B cell (primary cell): ENCODE measurements around the gene ELMO1. TPM values are rescaled to one million over a fixed set of nuclear protein-coding genes. Genes with fewer than 3 reads are reported as not detected.

ENCODE experiments used
- ATAC-seq: fragments of 200-7000 bp; cut with Tn5 transposase; one replicate; pipeline ENCODE4 v1.10.0; 2021; ENCODE audit warnings: low read depth, mild to moderate bottlenecking, moderate number of reproducible peaks, moderate library complexity
- CTCF ChIA-PET: fragments of 350-600 bp; sonication (Branson Sonifier 250); formaldehyde crosslinking; loops from one replicate; lab custom pipeline; 2021; ENCODE audit warnings: antibody characterized with exemption, inconsistent platforms; lab: Charles Lee
- POLR2A ChIA-PET: fragments of 350-600 bp; sonication (Branson Sonifier 250); formaldehyde crosslinking; loops from one replicate; lab custom pipeline; 2021; ENCODE audit warnings: antibody characterized with exemption; lab: Charles Lee
- DNase-seq: peaks from one replicate; pipeline ENCODE4 v3.0.0; 2013
- H2AFZ ChIP-seq: 2 replicates; pipeline ENCODE4 v1.6.1; 2012; ENCODE audit warnings: mild to moderate bottlenecking, low read depth, low read length; ENCODE audit not compliant: insufficient read depth, poor library complexity, severe bottlenecking
- H3K27ac ChIP-seq, 2 donors: 1 replicate in 1 of 2; 2 replicates in 1 of 2; pipeline ENCODE4 v1.5.1; 2012 to 2013; ENCODE audit warnings: low read length in 2 of 2, mild to moderate bottlenecking in 2 of 2, moderate library complexity in 1 of 2
- H3K27me3 ChIP-seq, 4 experiments: fragments of 200-600 bp in 1 of 4; sonication (generic) in 1 of 4; replicated peaks in 1 of 4; 1 replicate in 2 of 4; 2 replicates in 2 of 4; pipeline versions ENCODE4 v1.6.1 to v1.7.0; 2013 to 2016; ENCODE audit warnings: low read length in 3 of 4, mild to moderate bottlenecking in 2 of 4, mixed read lengths in 1 of 4, moderate library complexity in 1 of 4; ENCODE audit not compliant: insufficient read depth in 4 of 4, control insufficient read depth in 3 of 4; ENCODE audit errors: control extremely low read depth in 1 of 4
- H3K36me3 ChIP-seq, 2 experiments: replicated peaks in 1 of 2; 1 replicate in 1 of 2; 2 replicates in 1 of 2; pipeline versions ENCODE4 v1.6.1 to v1.7.1; 2013; ENCODE audit warnings: low read length in 1 of 2; ENCODE audit not compliant: insufficient read depth in 2 of 2, control insufficient read depth in 1 of 2; ENCODE audit errors: control extremely low read depth in 1 of 2, extremely low read depth in 1 of 2
- H3K4me1 ChIP-seq, 2 donors: fragments of 200-600 bp in 1 of 2; sonication (generic) in 1 of 2; 1 replicate in 1 of 2; 2 replicates in 1 of 2; pipeline versions ENCODE4 v1.5.1 to v1.6.1; 2013 to 2017; ENCODE audit warnings: low read length in 2 of 2; ENCODE audit not compliant: control insufficient read depth in 2 of 2, insufficient read depth in 2 of 2
- H3K4me2 ChIP-seq: replicated peaks from 2 replicates; pipeline ENCODE3; 2012; ENCODE audit warnings: mild to moderate bottlenecking, low read depth, low read length; ENCODE audit not compliant: poor library complexity, severe bottlenecking
- H3K4me3 ChIP-seq, 5 experiments: fragments of 200-600 bp in 1 of 5; sonication (generic) in 1 of 5; 1 replicate in 3 of 5; 2 replicates in 2 of 5; pipeline versions ENCODE4 v1.5.1 to v1.7.0; 2011 to 2016; ENCODE audit warnings: low read length in 4 of 5, mild to moderate bottlenecking in 4 of 5, low read depth in 2 of 5, control low read depth in 1 of 5, moderate library complexity in 1 of 5; ENCODE audit not compliant: insufficient read depth in 1 of 5; ENCODE audit errors: control extremely low read depth in 1 of 5, extremely low read depth in 1 of 5
- H3K79me2 ChIP-seq: fragments of 200-600 bp; sonication (generic); one replicate; pipeline ENCODE4 v1.6.0; 2016; ENCODE audit warnings: low read length; ENCODE audit not compliant: control insufficient read depth, insufficient read depth
- H3K9ac ChIP-seq: fragments of 200-600 bp; sonication (generic); 2 replicates; pipeline ENCODE4 v1.6.1; 2017; ENCODE audit warnings: mild to moderate bottlenecking, low read length, moderate library complexity
- H3K9me3 ChIP-seq, 3 donors: one replicate each; pipeline versions ENCODE4 v1.6.1 to v1.7.1; 2013; ENCODE audit warnings: low read length in 2 of 3; ENCODE audit not compliant: control insufficient read depth in 2 of 3, insufficient read depth in 1 of 3; ENCODE audit errors: control extremely low read depth in 1 of 3
- H4K20me1 ChIP-seq: 2 replicates; pipeline ENCODE4 v1.6.0; 2012; ENCODE audit warnings: mild to moderate bottlenecking, low read length; ENCODE audit not compliant: insufficient read depth, control insufficient read depth, poor library complexity, severe bottlenecking
- H3K27ac Mint-ChIP-seq: one replicate; pipeline ENCODE4 v1.8.0; 2021; ENCODE audit warnings: mixed read lengths
- H3K27me3 Mint-ChIP-seq: one replicate; pipeline ENCODE4 v1.8.0; 2021; ENCODE audit warnings: mixed read lengths
- H3K4me1 Mint-ChIP-seq: one replicate; pipeline ENCODE4 v1.8.0; 2021; ENCODE audit warnings: mixed read lengths
- H3K4me3 Mint-ChIP-seq: one replicate; pipeline ENCODE4 v1.8.0; 2021; ENCODE audit warnings: mixed read lengths
- H3K9me3 Mint-ChIP-seq: one replicate; pipeline ENCODE4 v1.8.0; 2022; ENCODE audit warnings: mixed read lengths; ENCODE audit not compliant: insufficient read depth
- EZH2 ChIP-seq: IDR thresholded peaks from 2 replicates; pipeline ENCODE4 v1.6.1; 2012; ENCODE audit warnings: borderline replicate concordance, low read depth, mild to moderate bottlenecking, moderate library complexity, low read length; ENCODE audit not compliant: insufficient read depth, poor library complexity, severe bottlenecking
- WGBS: methylation state at CpG from one replicate; pipeline ENCODE4 v1.1.5; 2013; ENCODE audit warnings: missing lambda C conversion rate; ENCODE audit not compliant: insufficient coverage; 5-methylcytosine and 5-hydroxymethylcytosine counted together
- intact Hi-C: fragments of 100-400 bp; cut with micrococcal nuclease; formaldehyde crosslinking; loops from one replicate; pipeline ENCODE4 v1.10.0; 2022
- polyA plus RNA-seq: library from polyadenylated mRNA; depleted of rRNA; stranded (reverse); fragments of >200 nt; gene quantifications from 2 replicates; pipeline ENCODE4 v1.2.3, GENCODE V29; 2012
- total RNA-seq, 2 donors: library from RNA; stranded (reverse); fragments of 120-200 nt in 1 of 2; gene quantifications; 1 replicate in 1 of 2; 2 replicates in 1 of 2; pipeline versions ENCODE4 v1.2.3 to v1.2.4, GENCODE V29; 2013 to 2022
- TF ChIP-seq, protein P1 (sequence below): fragments of 200-600 bp; IDR thresholded peaks from one replicate; pipeline ENCODE4 v1.8.0; 2022; ENCODE audit warnings: antibody characterized with exemption, mild to moderate bottlenecking

Gene ELMO1
- total and polyA plus RNA-seq, 2 donors (not counting 1 experiment from before 2014, with no cell fraction given), result 44.7 to 177 TPM

- H2AFZ ChIP-seq, result no peak overlapping the region
- ChIA-PET CTCF (interaction anchor here (2.2 kb wide), 1 partner anchor 11 kb away, joined by 10 read pairs; no protein-coding TSS in a partner anchor), POLR2A (no interaction called here)
- WGBS, result 100% methylated on average over 3 of the region's 6 CpGs
- H3K79me2 ChIP-seq, result no peaks in the 10 kb centered on the region
- H3K4me1 ChIP-seq, result no peaks in the 10 kb centered on the region
- no peaks in the 10 kb centered on the region for H3K36me3 ChIP-seq
- H3K4me3 ChIP-seq, result no peak overlapping the region
- Mint-ChIP-seq H3K4me1 (no peaks in the 10 kb centered on the region), H3K27me3 (peaks cover 34% of the 10 kb centered on the region), H3K4me3 (no peak overlapping the region), H3K9me3 (no peaks in the 10 kb centered on the region), H3K27ac (no peak overlapping the region)
- DNase-seq (no peak), ATAC-seq (no peak)
- no peak overlapping the region for H3K9ac ChIP-seq
- intact Hi-C loops, result no loop called here
- peaks cover 0 to 4% (median 0%) of the 10 kb centered on the region in 4 experiments for H3K27me3 ChIP-seq
- TF ChIP-seq, protein P1, sequence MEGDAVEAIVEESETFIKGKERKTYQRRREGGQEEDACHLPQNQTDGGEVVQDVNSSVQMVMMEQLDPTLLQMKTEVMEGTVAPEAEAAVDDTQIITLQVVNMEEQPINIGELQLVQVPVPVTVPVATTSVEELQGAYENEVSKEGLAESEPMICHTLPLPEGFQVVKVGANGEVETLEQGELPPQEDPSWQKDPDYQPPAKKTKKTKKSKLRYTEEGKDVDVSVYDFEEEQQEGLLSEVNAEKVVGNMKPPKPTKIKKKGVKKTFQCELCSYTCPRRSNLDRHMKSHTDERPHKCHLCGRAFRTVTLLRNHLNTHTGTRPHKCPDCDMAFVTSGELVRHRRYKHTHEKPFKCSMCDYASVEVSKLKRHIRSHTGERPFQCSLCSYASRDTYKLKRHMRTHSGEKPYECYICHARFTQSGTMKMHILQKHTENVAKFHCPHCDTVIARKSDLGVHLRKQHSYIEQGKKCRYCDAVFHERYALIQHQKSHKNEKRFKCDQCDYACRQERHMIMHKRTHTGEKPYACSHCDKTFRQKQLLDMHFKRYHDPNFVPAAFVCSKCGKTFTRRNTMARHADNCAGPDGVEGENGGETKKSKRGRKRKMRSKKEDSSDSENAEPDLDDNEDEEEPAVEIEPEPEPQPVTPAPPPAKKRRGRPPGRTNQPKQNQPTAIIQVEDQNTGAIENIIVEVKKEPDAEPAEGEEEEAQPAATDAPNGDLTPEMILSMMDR, result no peak
- no peak for TF ChIP-seq EZH2
- H3K27ac ChIP-seq, result no peak overlapping the region
- H3K9me3 ChIP-seq, result peaks cover 0 to 5% (median 0%) of the 10 kb centered on the region in 3 donors
- H4K20me1 ChIP-seq, result no peaks in the 10 kb centered on the region
- H3K4me2 ChIP-seq, result no peak overlapping the region
These were observed 35.9 kb upstream of the ELMO1 start for GRCh38 chr7:37484426-37485073.

DNA sequence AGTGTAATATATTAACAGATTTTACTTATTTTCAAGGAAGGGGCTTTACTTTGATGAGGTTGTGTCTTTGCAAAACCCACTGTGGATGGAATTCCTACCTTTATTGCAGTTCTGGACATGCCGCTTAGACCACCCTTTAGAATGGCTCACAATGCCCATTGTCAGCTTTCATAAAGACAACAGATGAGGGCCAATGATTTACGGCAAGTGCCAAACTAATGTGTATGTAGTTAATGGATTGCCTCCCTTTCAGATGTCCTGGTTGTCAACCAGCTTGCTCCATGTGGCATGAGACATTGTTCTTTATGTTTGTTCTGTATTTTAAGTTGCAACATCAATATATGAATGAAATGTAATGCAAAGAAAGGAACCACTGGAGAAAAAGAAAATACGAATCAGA is 35.0 kb upstream of the ELMO1 start:
- H3K36me3 ChIP-seq, result no peaks in the 10 kb centered on the region
- DNase-seq, result no peak
- no peak overlapping the region for H3K27ac Mint-ChIP-seq
- H3K27ac ChIP-seq, result no peak overlapping the region
- peaks cover 39% of the 10 kb centered on the region for H3K27me3 Mint-ChIP-seq
- H3K79me2 ChIP-seq, result no peaks in the 10 kb centered on the region
- H3K4me3 ChIP-seq, result no peak overlapping the region
- H3K9me3 Mint-ChIP-seq, result no peaks in the 10 kb centered on the region
- H3K27me3 ChIP-seq, result peaks cover 0 to 4% (median 0%) of the 10 kb centered on the region in 4 experiments
- ChIA-PET CTCF (interaction anchor here (2.2 kb wide), 1 partner anchor 12 kb away, joined by 10 read pairs; no protein-coding TSS in a partner anchor), POLR2A (no interaction called here)
- H3K4me3 Mint-ChIP-seq, result no peak overlapping the region
- WGBS, result 100% methylated on average over 1 of the region's 3 CpGs
- no peak overlapping the region for H2AFZ ChIP-seq
- H3K4me2 ChIP-seq, result no peak overlapping the region
- ATAC-seq, result no peak
- TF ChIP-seq, protein P1, result no peak
- no peak for TF ChIP-seq EZH2
- intact Hi-C loops, result no loop called here
- H3K4me1 Mint-ChIP-seq, result no peaks in the 10 kb centered on the region
- no peaks in the 10 kb centered on the region for H3K4me1 ChIP-seq
- no peak overlapping the region for H3K9ac ChIP-seq
- H4K20me1 ChIP-seq, result no peaks in the 10 kb centered on the region
- peaks cover 0 to 5% (median 0%) of the 10 kb centered on the region in 3 donors for H3K9me3 ChIP-seq
